K562 (cell line): Measurements from ENCODE around the gene RNLS. TPM values are rescaled to one million over a fixed set of nuclear protein-coding genes. Genes with fewer than 3 reads are reported as not detected.

ENCODE experiments used
- ATAC-seq: fragments of 200-7000 bp; cut with Tn5 transposase; 3 replicates; pipeline ENCODE4 v1.9.1; 2020; ENCODE audit warnings: moderate library complexity
- BruUV-seq: library from RNA; stranded (reverse); fragments of 400-500 nt; replicated peaks from 2 replicates; lab custom pipeline; 2021; lab: Mats Ljungman, UMichigan
- CTCF ChIA-PET: fragments of 300-600 bp; formaldehyde crosslinking; extraction: SDS; loops from one replicate; lab custom pipeline; 2021; ENCODE audit warnings: low intra/inter-chr PET ratio; lab: Yijun Ruan, JAX
- POLR2A ChIA-PET: fragments of 300-600, 350-650 bp; sonication (Branson Sonifier 250); formaldehyde crosslinking; extraction: SDS; loops from one replicate; lab custom pipeline; 2021; ENCODE audit warnings: antibody characterized with exemption, inconsistent platforms; lab: Yijun Ruan, JAX
- DNase-seq, 4 experiments: peaks; one replicate each; pipeline versions ENCODE4 v3.0.0 to v3.0.0-alpha.2; 2011 to 2018; ENCODE audit warnings: low spot score in 3 of 4, mixed read lengths in 3 of 4; ENCODE audit errors: extremely low read depth in 1 of 4
- FAIRE-seq: peaks from 2 replicates; lab custom pipeline; 2011; peaks lifted over from hg19 to GRCh38; lab: Jason Lieb, UNC
- H2AFZ ChIP-seq: 2 replicates; pipeline ENCODE4 v1.6.0; 2011; ENCODE audit warnings: low read depth, low read length, control low read depth, inconsistent platforms
- H3K27ac ChIP-seq: fragments of 200-600 bp; 3 replicates; pipeline ENCODE4 v1.8.0; 2011; ENCODE audit warnings: low read depth, mild to moderate bottlenecking, control low read depth, inconsistent platforms, low read length, moderate library complexity, mixed read lengths; ENCODE audit errors: extremely low read depth
- H3K27me3 ChIP-seq, 2 experiments: fragments of 300-600 bp in 1 of 2; 2 replicates in 1 of 2; 3 replicates in 1 of 2; pipeline versions ENCODE4 v1.6.0 to v1.8.0; 2011; ENCODE audit warnings: inconsistent platforms in 2 of 2, low read length in 2 of 2, mild to moderate bottlenecking in 1 of 2, mixed read lengths in 1 of 2, moderate library complexity in 1 of 2; ENCODE audit not compliant: control insufficient read depth in 2 of 2, insufficient read depth in 2 of 2
- H3K36me3 ChIP-seq: fragments of 300-600 bp; 3 replicates; pipeline ENCODE4 v1.8.0; 2011; ENCODE audit warnings: mild to moderate bottlenecking, low read length, inconsistent platforms; ENCODE audit not compliant: control insufficient read depth, insufficient read depth
- H3K4me1 ChIP-seq, 2 experiments: fragments of 200-600 bp in 1 of 2; replicated peaks in 1 of 2; 2 replicates in 1 of 2; 3 replicates in 1 of 2; pipeline versions ENCODE4 v1.5.1 to v1.8.0; 2011; ENCODE audit warnings: inconsistent platforms in 2 of 2, low read length in 2 of 2, mild to moderate bottlenecking in 1 of 2, mixed read lengths in 1 of 2, moderate library complexity in 1 of 2; ENCODE audit not compliant: control insufficient read depth in 2 of 2, insufficient read depth in 2 of 2
- H3K4me2 ChIP-seq: 2 replicates; pipeline ENCODE4 v1.6.1; 2011; ENCODE audit warnings: low read length, control low read depth, inconsistent platforms, mixed read lengths; ENCODE audit not compliant: insufficient read depth
- H3K4me3 ChIP-seq: fragments of 200-600 bp; sonication (generic), shearing (Covaris generic); 2 replicates; pipeline ENCODE4 v1.5.1; 2016; ENCODE audit warnings: control low read depth, inconsistent platforms
- H3K79me2 ChIP-seq: fragments of 200-600 bp; 3 replicates; pipeline ENCODE4 v1.8.0; 2011; ENCODE audit warnings: low read length, inconsistent platforms; ENCODE audit not compliant: control insufficient read depth, insufficient read depth
- H3K9ac ChIP-seq, 2 experiments: 2 replicates each; pipeline versions ENCODE4 v1.6.0 to v1.6.1; 2011; ENCODE audit warnings: low read depth in 2 of 2, low read length in 2 of 2, control low read depth in 1 of 2, inconsistent platforms in 1 of 2, mild to moderate bottlenecking in 1 of 2, mixed read lengths in 1 of 2; ENCODE audit not compliant: insufficient read depth in 1 of 2
- H3K9me1 ChIP-seq: one replicate; pipeline ENCODE4 v1.6.0; 2011; ENCODE audit warnings: inconsistent platforms, mild to moderate bottlenecking, low read length, moderate library complexity; ENCODE audit not compliant: control insufficient read depth, insufficient read depth
- H3K9me3 ChIP-seq: replicated peaks from 2 replicates; pipeline ENCODE4 v1.5.1; 2011; ENCODE audit warnings: low read depth, low read length, inconsistent platforms; ENCODE audit not compliant: control insufficient read depth, insufficient read depth
- H4K20me1 ChIP-seq: replicated peaks from 2 replicates; pipeline ENCODE4 v1.6.1; 2011; ENCODE audit warnings: low read length, inconsistent platforms, mixed read lengths; ENCODE audit not compliant: control insufficient read depth, insufficient read depth
- ARNT ChIP-seq, 2 experiments: fragments of 450-650 bp; IDR thresholded peaks; 2 replicates each; pipeline ENCODE4 v1.6.1; 2016; ENCODE audit warnings: mild to moderate bottlenecking in 1 of 2
- CBFA2T2 ChIP-seq: fragments of 450-650 bp; conservative IDR thresholded peaks from 2 replicates; pipeline ENCODE4 v1.6.1; 2017; ENCODE audit warnings: mild to moderate bottlenecking
- E2F6 ChIP-seq, 2 experiments: IDR thresholded peaks; 2 replicates each; pipeline ENCODE4 v1.6.1; 2011; ENCODE audit warnings: borderline replicate concordance in 1 of 2, control low read depth in 1 of 2, low read depth in 1 of 2, low read length in 1 of 2, mild to moderate bottlenecking in 1 of 2, mixed read lengths in 1 of 2, moderate library complexity in 1 of 2; ENCODE audit not compliant: insufficient read depth in 1 of 2, insufficient read length in 1 of 2, poor library complexity in 1 of 2, severe bottlenecking in 1 of 2; ENCODE audit errors: extremely low read depth in 1 of 2
- ETS2 ChIP-seq: IDR thresholded peaks from 2 replicates; pipeline ENCODE4 v1.6.1; 2016; ENCODE audit warnings: borderline replicate concordance, missing genetic modification characterization, mild to moderate bottlenecking, moderate library complexity, missing compliant biosample characterization; ENCODE audit not compliant: poor library complexity, severe bottlenecking
- HSF4 ChIP-seq: fragments of 250-450 bp; sonication (Bioruptor Pico); IDR thresholded peaks from 2 replicates; pipeline ENCODE4 v2.1.2; 2022; ENCODE audit warnings: mild to moderate bottlenecking, moderate library complexity, borderline replicate concordance
- KDM1A ChIP-seq, 2 experiments: fragments of 450-650 bp; IDR thresholded peaks; 2 replicates each; pipeline ENCODE4 v1.6.1; 2016; ENCODE audit warnings: mild to moderate bottlenecking in 2 of 2
- RBFOX2 ChIP-seq: fragments of 200-400 bp; formaldehyde crosslinking; IDR thresholded peaks from 2 replicates; pipeline ENCODE4 v1.6.1; 2017; ENCODE audit warnings: low read depth, mild to moderate bottlenecking, low read length, moderate library complexity
- RFX5 ChIP-seq: IDR thresholded peaks from 2 replicates; pipeline ENCODE4 v1.6.1; 2011; ENCODE audit warnings: low read depth, mild to moderate bottlenecking, improper control_type of control experiment, low read length
- TAF15 ChIP-seq: fragments of 200-400 bp; formaldehyde crosslinking; IDR thresholded peaks from 2 replicates; pipeline ENCODE4 v1.6.1; 2017; ENCODE audit warnings: mild to moderate bottlenecking, low read depth, low read length, moderate library complexity
- TOE1 ChIP-seq, 2 experiments: fragments of 450-650 bp in 1 of 2; sonication (generic) in 1 of 2; formaldehyde crosslinking in 1 of 2; IDR thresholded peaks; 2 replicates each; pipeline versions ENCODE4 v1.7.1 to v1.8.0; 2016 to 2022; ENCODE audit warnings: borderline replicate concordance in 2 of 2, mild to moderate bottlenecking in 2 of 2, antibody characterized with exemption in 1 of 2, inconsistent platforms in 1 of 2, low read depth in 1 of 2, missing genetic modification reagents in 1 of 2, moderate library complexity in 1 of 2
- ZNF165 ChIP-seq: fragments of 250-450 bp; sonication (Bioruptor Pico); IDR thresholded peaks from 2 replicates; pipeline ENCODE4 v1.4.0; 2020; ENCODE audit warnings: borderline replicate concordance
- WGBS: fragments of 100-300 bp; shearing (Covaris generic); methylation state at CpG from one replicate; pipeline ENCODE4 v1.1.6; 2016; ENCODE audit warnings: low coverage, mixed read lengths; ENCODE audit not compliant: insufficient coverage; ENCODE audit errors: missing lambda C conversion rate; 5-methylcytosine and 5-hydroxymethylcytosine counted together
- in situ Hi-C: fragments of 300-500 bp; cut with MboI; formaldehyde crosslinking; loops from 4 replicates; pipeline ENCODE4 v1.15.0; 2018; ENCODE audit warnings: inconsistent platforms, mixed read lengths
- intact Hi-C: fragments of 100-400 bp; cut with micrococcal nuclease; formaldehyde crosslinking; loops from 2 replicates; pipeline ENCODE4 v1.14.2; 2022
- polyA plus RNA-seq, 8 experiments: library from polyadenylated mRNA; depleted of rRNA in 4 of 8; stranded (reverse) in 5 of 8; unstranded in 3 of 8; fragments of >200 nt; fragmentation: Nextera tagmentation in 2 of 8; fragmentation: Illumina TruSeq in 1 of 8; extraction: Ambion mirVana in 2 of 8; extraction: Trizol in 1 of 8; gene quantifications; 2 replicates each; pipeline versions ENCODE4 v1.2.1 to v1.2.3, GENCODE V29; 2011 to 2014; ENCODE audit warnings: inconsistent platforms in 1 of 8, missing spikeins in 1 of 8
- total RNA-seq, 7 experiments: library from RNA; depleted of rRNA in 6 of 7; stranded (reverse); fragments of >200 nt in 6 of 7; fragmentation: Illumina TruSeq in 2 of 7; extraction: Trizol in 2 of 7; gene quantifications; 2 replicates each; pipeline versions ENCODE4 v1.2.1 to v1.2.3, GENCODE V29; 2011 to 2021; ENCODE audit warnings: low replicate concordance in 1 of 7
- TF ChIP-seq, protein P1 (sequence below): fragments of 250-450 bp; sonication (Bioruptor Pico); IDR thresholded peaks from 2 replicates; pipeline ENCODE4 v1.8.0; 2022; ENCODE audit warnings: inconsistent platforms, mild to moderate bottlenecking, moderate library complexity, borderline replicate concordance

RNLS gene
- total and polyA plus RNA-seq, 9 of the 15 experiments (the other 6 are each of a cell fraction or from before 2014, with no cell fraction given): 0.14 to 0.72 (median 0.41) TPM; not detected in 3

DNA sequence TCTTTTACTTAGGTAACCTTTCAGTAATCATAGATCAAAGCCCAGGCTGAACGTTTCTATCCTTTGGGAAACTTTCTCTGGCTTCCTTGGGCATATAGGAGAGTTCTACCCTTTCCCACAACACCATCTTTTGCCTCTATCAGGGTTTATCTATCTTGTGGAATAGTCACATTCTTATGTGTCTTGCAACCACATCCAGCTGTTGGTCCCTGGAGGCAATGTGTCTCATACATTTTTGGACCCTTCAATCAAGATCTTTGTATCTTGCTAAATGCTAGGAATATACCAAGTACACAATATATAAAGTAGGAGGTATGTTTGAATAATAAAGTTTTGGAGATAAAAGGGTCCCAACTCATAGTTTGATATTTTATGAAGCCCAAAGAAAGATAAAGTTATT is 121.7 kb downstream of the RNLS start:
- no peaks in the 10 kb centered on the region for H3K9me3 ChIP-seq
- no peak for DNase-seq
- no TSS peak for BruUV-seq
- intact Hi-C loops: no loop called here
- H3K79me2 ChIP-seq: no peaks in the 10 kb centered on the region
- H3K4me3 ChIP-seq: no peak overlapping the region
- H3K9ac ChIP-seq: no peak overlapping the region
- no peak overlapping the region for H2AFZ ChIP-seq
- 0% methylated on average over 1 of the region's 1 CpG for WGBS
- H3K27ac ChIP-seq: no peak overlapping the region
- no peak overlapping the region for H3K4me2 ChIP-seq
- FAIRE-seq: no peak
- H3K9me1 ChIP-seq: no peaks in the 10 kb centered on the region
- H3K27me3 ChIP-seq: no peaks in the 10 kb centered on the region
- H3K4me1 ChIP-seq: no peaks in the 10 kb centered on the region
- ATAC-seq: no peak
- no peaks in the 10 kb centered on the region for H4K20me1 ChIP-seq
- in situ Hi-C loops: no loop called here
- TF ChIP-seq KDM1A (IDR thresholded peaks at IDR 0.05) (no peak), TOE1 (IDR thresholded peaks at IDR 0.05; ENCODE audit: borderline replicate concordance) (no peak), TOE1 (CRISPR knock-in tag; IDR thresholded peaks at IDR 0.05; ENCODE audit: borderline replicate concordance, low read depth) (no peak), RFX5 (no peak), E2F6 (IDR thresholded peaks at IDR 0.05; ENCODE audit: borderline replicate concordance in 1 of 2, extremely low read depth in 1 of 2, insufficient read depth in 1 of 2, insufficient read length in 1 of 2, low read depth in 1 of 2, low read length in 1 of 2, poor library complexity in 1 of 2, severe bottlenecking in 1 of 2) (no peak), RBFOX2 (no peak), HSF4 (CRISPR knock-in tag) (no peak), ETS2 (tag) (no peak), ZNF165 (CRISPR knock-in tag) (no peak), CBFA2T2 (no peak), ARNT (IDR thresholded peaks at IDR 0.05) (no peak), TAF15 (no peak)
- TF ChIP-seq, protein P1, sequence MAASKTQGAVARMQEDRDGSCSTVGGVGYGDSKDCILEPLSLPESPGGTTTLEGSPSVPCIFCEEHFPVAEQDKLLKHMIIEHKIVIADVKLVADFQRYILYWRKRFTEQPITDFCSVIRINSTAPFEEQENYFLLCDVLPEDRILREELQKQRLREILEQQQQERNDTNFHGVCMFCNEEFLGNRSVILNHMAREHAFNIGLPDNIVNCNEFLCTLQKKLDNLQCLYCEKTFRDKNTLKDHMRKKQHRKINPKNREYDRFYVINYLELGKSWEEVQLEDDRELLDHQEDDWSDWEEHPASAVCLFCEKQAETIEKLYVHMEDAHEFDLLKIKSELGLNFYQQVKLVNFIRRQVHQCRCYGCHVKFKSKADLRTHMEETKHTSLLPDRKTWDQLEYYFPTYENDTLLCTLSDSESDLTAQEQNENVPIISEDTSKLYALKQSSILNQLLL (CRISPR knock-in tag): no peak
- TF ChIP-seq, all 486 proteins: peak for 0
- POLR2A ChIA-PET: no interaction called here
- CTCF ChIA-PET: no interaction called here
- no peaks in the 10 kb centered on the region for H3K36me3 ChIP-seq
